ENCODE measurements around the gene EFNA3.

Gene EFNA3

GRCh38 chr1:155126556-155127104, 48.0 kb downstream of the EFNA3 start:
- H3K4me3 ChIP-seq (ENCODE audit: low read depth, low read length): no peak overlapping the region
- no peak for TF ChIP-seq CTCF (IDR thresholded peaks at IDR 0.05; ENCODE audit: borderline replicate concordance, insufficient read depth, low read depth, low read length)

- H3K4me3 ChIP-seq (ENCODE audit: low read depth, low read length): no peak within 1 kb of the TSS
- no peak for TF ChIP-seq CTCF (IDR thresholded peaks at IDR 0.05; ENCODE audit: borderline replicate concordance, insufficient read depth, low read depth, low read length)
Measured at GRCh38 chr1:155127105-155127966, 48.7 kb downstream of the EFNA3 start, which contains the start of gene EFNA1. Gene EFNA1 (plus strand): TSS chr1:155127876. CDS start chr1:155127978, 102 bp downstream.

- TF ChIP-seq CTCF (IDR thresholded peaks at IDR 0.05; ENCODE audit: borderline replicate concordance, insufficient read depth, low read depth, low read length): no peak
- no peak overlapping the region for H3K4me3 ChIP-seq (ENCODE audit: low read depth, low read length)
Measured at GRCh38 chr1:155127967-155128754, 49.5 kb downstream of the EFNA3 start.

- no peak for TF ChIP-seq CTCF (IDR thresholded peaks at IDR 0.05; ENCODE audit: borderline replicate concordance, insufficient read depth, low read depth, low read length)
- H3K4me3 ChIP-seq (ENCODE audit: low read depth, low read length): no peak overlapping the region
Measured at GRCh38 chr1:155128755-155129473, 50.3 kb downstream of the EFNA3 start.

GRCh38 chr1:155130272-155131006, 51.8 kb downstream of the EFNA3 start:
- no peak overlapping the region for H3K4me3 ChIP-seq (ENCODE audit: low read depth, low read length)
- no peak for TF ChIP-seq CTCF (IDR thresholded peaks at IDR 0.05; ENCODE audit: borderline replicate concordance, insufficient read depth, low read depth, low read length)

- TF ChIP-seq CTCF (IDR thresholded peaks at IDR 0.05; ENCODE audit: borderline replicate concordance, insufficient read depth, low read depth, low read length): no peak
- no peak overlapping the region for H3K4me3 ChIP-seq (ENCODE audit: low read depth, low read length)
Measured at GRCh38 chr1:155131285-155131684, 52.6 kb downstream of the EFNA3 start.

All from GM12875 (cell line).